NCI-H526 (cell line): ENCODE data around the gene OTOP3.
A peak's percentile ranks its signal among the peaks of the same experiment; 100 is the strongest.

ENCODE experiments used
- DNase-seq, 2 experiments: peaks; one replicate each; lab custom pipeline; 2025; lab: John Stamatoyannopoulos, UW

Gene OTOP3

GRCh38 chr17:74986206-74986576 is 50.5 kb downstream of the OTOP3 start:
- DNase-seq: peak; percentile 33 to 50

- peak; percentile 80 to 97 for DNase-seq
Observed at GRCh38 chr17:74987418-74987908, 51.8 kb downstream of the OTOP3 start, which contains the start of gene CDR2L. Gene CDR2L, plus strand, starts transcription at chr17:74987632. Its CDS starts 412 bp downstream, at chr17:74988044.

- peak; percentile 32 to 63 for DNase-seq
Observed at GRCh38 chr17:74987909-74988711, 52.4 kb downstream of the OTOP3 start.

- no peak for DNase-seq
Observed at GRCh38 chr17:74990581-74991105, 54.9 kb downstream of the OTOP3 start.

- DNase-seq: no peak
Observed at GRCh38 chr17:74992223-74992622, 56.5 kb downstream of the OTOP3 start.

- no peak for DNase-seq
Observed at GRCh38 chr17:74994440-74994839, 58.7 kb downstream of the OTOP3 start.

GRCh38 chr17:74995847-74996246 is 60.1 kb downstream of the OTOP3 start:
- DNase-seq: no peak

- DNase-seq: no peak
Observed at GRCh38 chr17:74998783-74999182, 63.1 kb downstream of the OTOP3 start.

- DNase-seq: no peak
Observed at GRCh38 chr17:74999523-74999922, 63.8 kb downstream of the OTOP3 start.
